Ovary (tissue), 9 donors: Measurements from ENCODE around the gene SERPINA1. TPM values are rescaled to one million over a fixed set of nuclear protein-coding genes. Genes with fewer than 3 reads are reported as not detected.
"Not testable (repeated sequence)": the region's sequence is repeated elsewhere in the genome, so short reads cannot be mapped to it uniquely, and the experiment has no call there.

Source experiments
- DNase-seq, 5 donors: peaks; one replicate each; pipeline ENCODE4 v3.0.0-alpha.2; 2019 to 2020
- H3K27ac ChIP-seq, 2 donors: fragments of 200-600 bp; one replicate each; pipeline versions ENCODE4 v1.5.1 to v1.8.0; 2019 to 2022
- H3K27me3 ChIP-seq: fragments of 200-600 bp; one replicate; pipeline ENCODE4 v1.8.0; 2022
- H3K36me3 ChIP-seq: fragments of 200-600 bp; sonication (generic); one replicate; pipeline ENCODE4 v1.5.1; 2019
- H3K4me1 ChIP-seq: one replicate; pipeline ENCODE4 v1.8.1; 2013; ENCODE audit warnings: mild to moderate bottlenecking, moderate library complexity; ENCODE audit not compliant: insufficient read depth
- H3K4me3 ChIP-seq: fragments of 200-600 bp; sonication (generic); one replicate; pipeline ENCODE4 v1.5.1; 2017
- H3K9me3 ChIP-seq, 2 donors: fragments of 200-600 bp in 1 of 2; sonication (generic) in 1 of 2; one replicate each; pipeline versions ENCODE4 v1.5.1 to v1.8.1; 2013 to 2019; ENCODE audit warnings: mild to moderate bottlenecking in 1 of 2, moderate library complexity in 1 of 2
- CTCF ChIP-seq, 3 donors: fragments of 450-650 bp in 2 of 3; fragments of 200-600 bp in 1 of 3; IDR thresholded peaks; one replicate each; pipeline versions ENCODE4 v1.5.1 to v1.8.0; 2016 to 2022; ENCODE audit warnings: antibody characterized with exemption in 3 of 3, mild to moderate bottlenecking in 1 of 3
- EP300 ChIP-seq: sonication (generic); formaldehyde crosslinking; IDR thresholded peaks from one replicate; pipeline ENCODE4 v1.6.1; 2017; ENCODE audit warnings: antibody characterized with exemption
- POLR2A ChIP-seq: fragments of 450-650 bp; IDR thresholded peaks from one replicate; pipeline ENCODE4 v1.6.1; 2017; ENCODE audit warnings: antibody characterized with exemption, mild to moderate bottlenecking, moderate library complexity
- WGBS, 3 donors: extraction: QIAGEN DNeasy Blood & Tissue Kit in 1 of 3; methylation state at CpG; one replicate each; pipeline versions ENCODE4 v1.1.5 to v1.1.7; 2013 to 2017; 5-methylcytosine and 5-hydroxymethylcytosine counted together
- intact Hi-C, 4 donors: fragments of 100-400 bp; cut with DNase I; formaldehyde crosslinking; loops; one replicate each; pipeline versions ENCODE4 v1.11.0 to v1.15.1; 2022 to 2023
- polyA plus RNA-seq, 2 donors: library from polyadenylated mRNA; stranded (reverse); fragments of 200-250 nt in 1 of 2; fragments of 350-450 nt in 1 of 2; fragmentation: Illumina TruSeq in 1 of 2; extraction: RNeasy Lipid Tissue Mini Kit (QIAGEN cat#74804) in 1 of 2; gene quantifications; one replicate each; pipeline ENCODE4 v1.2.3, GENCODE V29; 2013 to 2014
- total RNA-seq, 7 donors: library from RNA; depleted of rRNA in 2 of 7; stranded (reverse); fragments of >200 nt in 2 of 7; fragmentation: NEBNext Ultra II Directional in 3 of 7; extraction: Animal tissue kit (Norgen Biotek cat#: 25700) in 3 of 7; gene quantifications; one replicate each; pipeline versions ENCODE4 v1.1.0 to v1.2.4, GENCODE V29; 2016 to 2023
- donor health status: DM: no; HTN: no; CAD: no; lungs with moderate emphysema.
- donor health status: DM: no; HTN: no; CAD: no.
- donor health status: Bipolar disorder and iron deficiency.
- donor health status: DM: yes; HTN: yes; CAD: no.
- donor health status: DM: no; HTN: no; CAD: no.
- donor health status: DM: yes; HTN: yes; CAD: no.

SERPINA1 gene
- total and polyA plus RNA-seq, 9 donors = 1.2 to 25.7 (median 9.9) TPM

DNA sequence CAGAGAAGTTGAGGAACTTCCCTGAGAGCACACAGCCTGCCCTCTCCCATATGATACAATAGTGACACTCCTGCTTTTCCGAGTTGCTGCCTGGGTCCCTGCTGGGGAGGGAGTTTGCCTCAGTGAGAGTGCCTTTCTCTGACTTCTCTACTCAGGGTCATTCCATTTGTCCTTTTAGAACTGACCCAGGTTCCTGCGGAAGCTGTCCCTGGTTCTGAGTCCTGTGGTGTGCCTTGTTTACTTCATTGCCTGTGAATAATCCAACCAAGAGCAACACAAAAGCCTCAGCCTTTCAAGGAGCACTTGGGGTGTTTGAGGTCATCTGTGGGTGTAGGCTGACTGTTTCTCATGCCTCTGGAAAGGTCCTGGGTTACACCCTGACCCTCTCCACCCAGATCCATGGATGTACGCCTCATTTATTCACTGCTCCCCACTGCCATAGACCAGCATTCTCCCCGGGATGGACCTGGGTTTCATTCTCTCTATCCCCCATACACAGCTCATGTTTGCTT, 13.6 kb downstream of the SERPINA1 start:
- intact Hi-C loops = no loop called here
- 70 to 75% (median 74%) methylated on average over 4 of the region's 4 CpGs for WGBS, 3 donors

DNA sequence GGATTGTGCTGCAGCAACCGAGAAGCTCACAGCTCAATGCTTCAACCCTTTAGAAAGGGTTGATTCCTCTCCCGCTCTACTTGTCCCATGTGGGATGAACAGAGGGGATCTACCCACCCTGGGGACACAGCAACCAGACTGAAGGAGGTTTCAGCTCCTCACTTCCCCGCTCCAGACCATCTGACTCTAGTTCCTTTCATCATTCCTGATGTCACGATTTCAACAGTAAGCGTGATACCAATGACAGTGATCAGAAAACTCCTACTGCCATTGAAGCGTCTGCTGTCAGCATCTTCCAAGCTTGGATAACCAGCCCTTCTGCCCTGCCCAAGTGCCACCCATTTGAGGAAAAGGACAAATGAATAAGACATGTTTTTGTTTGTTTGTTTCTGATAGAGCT, 14.3 kb downstream of the SERPINA1 start:
- 96 to 97% (median 96%) methylated on average over 6 of the region's 6 CpGs for WGBS, 3 donors

More for the DNA sequence above, 13.6 kb downstream of the SERPINA1 start:
- no peak overlapping the region for H3K27ac ChIP-seq
- no peak for DNase-seq
- H3K9me3 ChIP-seq = no peaks in the 10 kb centered on the region
- no peak overlapping the region for H3K4me3 ChIP-seq
- H3K4me1 ChIP-seq = no peaks in the 10 kb centered on the region
- H3K36me3 ChIP-seq = no peaks in the 10 kb centered on the region
- H3K27me3 ChIP-seq = no peaks in the 10 kb centered on the region
- TF ChIP-seq POLR2A = no peak

DNA sequence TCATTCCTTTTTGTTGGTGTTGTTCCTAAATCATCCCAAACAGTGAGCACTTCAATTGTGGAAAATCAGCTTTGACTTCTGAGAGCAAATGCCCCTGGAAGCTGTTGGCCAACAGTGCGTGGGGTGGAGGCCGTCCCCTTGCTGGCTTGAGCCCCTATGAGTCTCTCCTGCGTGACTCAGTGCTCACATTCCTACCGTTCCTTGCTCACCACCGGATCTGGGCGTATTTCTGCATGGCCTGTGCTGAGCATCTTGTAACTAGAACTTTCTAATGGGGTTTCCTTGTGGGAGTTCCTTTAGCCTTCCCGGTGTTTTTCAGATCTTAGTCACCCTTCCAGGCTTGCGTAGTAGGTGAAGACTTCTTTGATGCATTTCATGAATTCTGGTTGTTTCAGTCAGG, 14.7 kb downstream of the SERPINA1 start:
- Histone ChIP-seq H3K27ac (no peak overlapping the region), H3K27me3 (no peaks in the 10 kb centered on the region), H3K4me1 (no peaks in the 10 kb centered on the region), H3K36me3 (no peaks in the 10 kb centered on the region), H3K9me3 (no peaks in the 10 kb centered on the region), H3K4me3 (no peak overlapping the region)
- no peak for DNase-seq
- TF ChIP-seq POLR2A = no peak
- no peak for TF ChIP-seq EP300
- no peak for TF ChIP-seq CTCF (IDR thresholded peaks at IDR 0.05)
- intact Hi-C loops = no loop called here
- 42 to 74% (median 56%) methylated on average over 8 of the region's 8 CpGs for WGBS, 3 donors

More for the DNA sequence above, 14.3 kb downstream of the SERPINA1 start:
- Histone ChIP-seq H3K9me3 (no peaks in the 10 kb centered on the region), H3K4me3 (no peak overlapping the region), H3K27me3 (no peaks in the 10 kb centered on the region), H3K36me3 (no peaks in the 10 kb centered on the region), H3K27ac (no peak overlapping the region), H3K4me1 (no peaks in the 10 kb centered on the region)
- no peak for TF ChIP-seq CTCF (IDR thresholded peaks at IDR 0.05)
- no peak for TF ChIP-seq EP300
- no peak for TF ChIP-seq POLR2A
- intact Hi-C loops = no loop called here
- DNase-seq = no peak

DNA sequence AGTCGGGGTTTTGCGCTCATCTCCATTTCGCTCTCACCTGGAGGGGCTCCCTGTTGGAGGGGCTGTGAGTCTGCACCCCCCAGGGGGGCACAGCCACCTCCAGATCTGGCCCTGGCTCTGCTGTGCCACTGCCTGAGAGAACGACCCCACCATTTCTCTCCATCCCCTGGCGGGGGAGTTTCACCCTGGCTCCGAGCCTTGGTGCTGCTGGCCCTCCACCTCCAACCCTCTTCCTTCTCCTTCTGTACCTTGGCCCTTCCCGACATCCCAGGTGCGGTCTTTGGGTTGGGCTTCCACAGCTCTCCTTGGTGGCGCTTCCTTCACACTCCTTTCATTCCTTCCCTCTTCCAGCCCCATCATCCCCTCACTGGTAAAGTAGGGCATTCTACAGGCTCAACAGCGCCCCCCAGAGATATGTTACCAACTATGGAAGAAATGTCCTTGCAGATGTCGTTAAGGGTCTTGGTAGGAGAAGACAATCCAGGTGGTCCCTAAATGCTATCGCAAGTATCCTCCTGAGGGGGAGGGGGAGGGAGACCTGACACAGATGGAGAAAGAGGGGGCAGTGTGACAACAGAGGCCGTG, 16.3 kb downstream of the SERPINA1 start:
- TF ChIP-seq EP300 (no peak), POLR2A (no peak), CTCF (IDR thresholded peaks at IDR 0.05) (no peak)
- no peak overlapping the region for H3K4me3 ChIP-seq
- 78 to 83% (median 81%) methylated on average over 13 of the region's 13 CpGs for WGBS, 3 donors
- no peaks in the 10 kb centered on the region for H3K4me1 ChIP-seq
- no peak overlapping the region for H3K27ac ChIP-seq
- no peaks in the 10 kb centered on the region for H3K9me3 ChIP-seq
- no peaks in the 10 kb centered on the region for H3K27me3 ChIP-seq
- no peak for DNase-seq
- intact Hi-C loops = no loop called here
- no peaks in the 10 kb centered on the region for H3K36me3 ChIP-seq

DNA sequence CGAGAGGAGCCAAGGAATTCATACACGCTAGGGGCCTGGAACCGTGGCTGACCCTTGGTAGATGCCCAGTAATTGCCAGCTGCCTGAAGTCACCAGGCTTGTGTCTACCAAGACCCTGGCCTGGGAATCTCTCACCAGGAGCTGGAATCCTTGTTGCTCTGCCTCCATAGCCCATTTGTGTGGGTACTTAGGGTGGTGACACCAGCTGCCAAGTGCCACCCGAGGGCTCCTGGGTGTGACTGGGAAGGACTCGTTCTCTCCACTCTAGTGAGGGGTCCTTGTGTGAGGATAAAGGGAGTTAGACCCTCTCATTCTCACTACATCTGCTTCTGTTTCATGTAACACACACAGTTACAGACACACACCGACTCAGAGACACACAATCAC, 17.9 kb downstream of the SERPINA1 start:
- no peak overlapping the region for H3K4me3 ChIP-seq
- H3K9me3 ChIP-seq = no peaks in the 10 kb centered on the region
- 82 to 88% (median 84%) methylated on average over 5 to 6 of the region's 6 CpGs for WGBS, 3 donors
- intact Hi-C loops = no loop called here
- TF ChIP-seq CTCF (IDR thresholded peaks at IDR 0.05) (no peak), POLR2A (no peak), EP300 (no peak)
- H3K27me3 ChIP-seq = no peaks in the 10 kb centered on the region
- H3K36me3 ChIP-seq = no peaks in the 10 kb centered on the region
- no peak for DNase-seq
- no peaks in the 10 kb centered on the region for H3K4me1 ChIP-seq
- H3K27ac ChIP-seq = no peak overlapping the region

DNA sequence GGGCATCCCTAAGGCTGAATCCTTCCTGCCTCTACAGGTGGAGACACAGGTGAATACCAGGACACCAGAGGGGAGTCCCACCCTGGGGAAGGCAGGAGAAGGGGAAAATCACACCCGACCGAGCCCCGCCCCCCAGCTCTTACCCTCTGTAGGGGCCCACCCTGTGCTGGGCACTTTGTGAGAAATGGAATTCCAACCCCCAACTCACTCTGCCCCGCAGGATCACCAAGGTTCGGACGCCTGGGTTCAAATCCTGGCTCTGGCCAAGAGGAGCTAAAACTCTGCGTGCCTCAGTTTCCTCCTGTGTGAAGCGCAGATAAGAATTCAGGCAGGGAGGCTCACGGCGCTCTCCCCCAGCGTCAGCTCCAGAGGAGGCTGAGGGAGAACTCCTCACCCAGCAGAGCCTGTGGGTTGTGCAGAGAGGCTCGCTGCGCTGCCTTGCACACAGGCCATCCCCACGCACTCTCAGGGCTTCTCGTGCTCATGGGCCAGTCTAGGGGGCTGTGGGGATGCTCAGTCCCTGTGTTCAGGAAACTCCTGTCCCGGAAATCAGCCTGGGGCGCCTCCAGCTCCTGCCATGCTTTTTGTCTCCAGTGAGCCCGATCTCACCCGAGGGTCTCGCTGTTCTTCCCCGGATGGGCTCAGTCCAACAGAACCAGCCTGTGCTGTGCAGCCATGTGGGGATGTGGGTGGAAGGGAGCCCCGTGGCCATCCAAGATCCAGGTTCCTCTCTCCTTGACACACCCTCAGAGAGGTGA, 18.5 kb downstream of the SERPINA1 start:
- H3K9me3 ChIP-seq, H3K4me1 ChIP-seq, H3K36me3 ChIP-seq, H3K27ac ChIP-seq, DNase-seq, intact Hi-C loops, H3K27me3 ChIP-seq, H3K4me3 ChIP-seq: not testable (repeated sequence)
- 72 to 91% (median 82%) methylated on average over 13 to 22 of the region's 22 CpGs for WGBS, 3 donors
